Measurements from ENCODE around the gene ROR2.

ROR2 gene

GRCh38 chr9:91836515-91836914, 113.5 kb downstream of the ROR2 start:
- DNase-seq (ENCODE audit: extremely low read depth, low read depth), result no peak
- H3K4me3 ChIP-seq (replicated peaks; ENCODE audit: low read depth, low read length), result no peak overlapping the region
- TF ChIP-seq CTCF (IDR thresholded peaks at IDR 0.05; ENCODE audit: low read depth, low read length, missing control alignments), result no peak

GRCh38 chr9:91835632-91836031, 114.4 kb downstream of the ROR2 start:
- H3K4me3 ChIP-seq (replicated peaks; ENCODE audit: low read depth, low read length), result no peak overlapping the region
- no peak for TF ChIP-seq CTCF (IDR thresholded peaks at IDR 0.05; ENCODE audit: low read depth, low read length, missing control alignments)
- DNase-seq (ENCODE audit: extremely low read depth, low read depth), result no peak

- DNase-seq (ENCODE audit: extremely low read depth, low read depth), result no peak
- no peak overlapping the region for H3K4me3 ChIP-seq (replicated peaks; ENCODE audit: low read depth, low read length)
- TF ChIP-seq CTCF (IDR thresholded peaks at IDR 0.05; ENCODE audit: low read depth, low read length, missing control alignments), result no peak
These were observed 114.8 kb downstream of the ROR2 start for GRCh38 chr9:91835216-91835615.

GRCh38 chr9:91834740-91835139, 115.3 kb downstream of the ROR2 start:
- no peak for TF ChIP-seq CTCF (IDR thresholded peaks at IDR 0.05; ENCODE audit: low read depth, low read length, missing control alignments)
- no peak for DNase-seq (ENCODE audit: extremely low read depth, low read depth)
- no peak overlapping the region for H3K4me3 ChIP-seq (replicated peaks; ENCODE audit: low read depth, low read length)

GRCh38 chr9:91833878-91834255, 116.2 kb downstream of the ROR2 start:
- TF ChIP-seq CTCF (IDR thresholded peaks at IDR 0.05; ENCODE audit: low read depth, low read length, missing control alignments), result no peak
- no peak for DNase-seq (ENCODE audit: extremely low read depth, low read depth)
- no peak overlapping the region for H3K4me3 ChIP-seq (replicated peaks; ENCODE audit: low read depth, low read length)

GRCh38 chr9:91833096-91833877, 116.7 kb downstream of the ROR2 start:
- no peak for TF ChIP-seq CTCF (IDR thresholded peaks at IDR 0.05; ENCODE audit: low read depth, low read length, missing control alignments)
- H3K4me3 ChIP-seq (replicated peaks; ENCODE audit: low read depth, low read length), result no peak overlapping the region
- no peak for DNase-seq (ENCODE audit: extremely low read depth, low read depth)

- DNase-seq (ENCODE audit: extremely low read depth, low read depth), result no peak
- no peak overlapping the region for H3K4me3 ChIP-seq (replicated peaks; ENCODE audit: low read depth, low read length)
- no peak for TF ChIP-seq CTCF (IDR thresholded peaks at IDR 0.05; ENCODE audit: low read depth, low read length, missing control alignments)
These were observed 117.7 kb downstream of the ROR2 start for GRCh38 chr9:91832322-91832721.

All from HFF-Myc (cell line).